ENCODE measurements around the gene MAVS.
A peak's percentile ranks its signal among the peaks of the same experiment; 100 is the strongest.
"Not testable (repeated sequence)": the region's sequence is repeated elsewhere in the genome, so short reads cannot be mapped to it uniquely, and the experiment has no call there.

MAVS gene

DNA sequence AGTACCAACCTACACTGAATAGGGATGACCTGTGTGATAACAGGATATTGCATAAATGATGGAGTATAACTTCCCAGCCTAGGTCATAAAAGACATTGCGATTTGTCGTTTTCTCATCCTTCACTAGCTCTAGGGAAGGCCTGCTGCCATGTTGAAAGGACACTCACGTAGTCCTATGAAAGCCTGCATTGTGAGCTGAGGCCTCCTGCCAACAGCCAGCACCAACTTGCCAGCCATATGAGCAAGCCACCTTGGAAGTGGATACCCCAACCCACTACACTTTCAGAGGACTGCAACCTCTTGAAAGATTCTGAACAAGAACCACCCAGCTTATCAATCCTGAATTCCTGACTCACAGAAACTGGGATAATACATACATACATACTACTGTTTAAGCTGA lies 39.1 kb downstream of the MAVS start:
- no peak for DNase-seq (ENCODE audit: low read depth in 1 of 2, low spot score in 1 of 2)

DNA sequence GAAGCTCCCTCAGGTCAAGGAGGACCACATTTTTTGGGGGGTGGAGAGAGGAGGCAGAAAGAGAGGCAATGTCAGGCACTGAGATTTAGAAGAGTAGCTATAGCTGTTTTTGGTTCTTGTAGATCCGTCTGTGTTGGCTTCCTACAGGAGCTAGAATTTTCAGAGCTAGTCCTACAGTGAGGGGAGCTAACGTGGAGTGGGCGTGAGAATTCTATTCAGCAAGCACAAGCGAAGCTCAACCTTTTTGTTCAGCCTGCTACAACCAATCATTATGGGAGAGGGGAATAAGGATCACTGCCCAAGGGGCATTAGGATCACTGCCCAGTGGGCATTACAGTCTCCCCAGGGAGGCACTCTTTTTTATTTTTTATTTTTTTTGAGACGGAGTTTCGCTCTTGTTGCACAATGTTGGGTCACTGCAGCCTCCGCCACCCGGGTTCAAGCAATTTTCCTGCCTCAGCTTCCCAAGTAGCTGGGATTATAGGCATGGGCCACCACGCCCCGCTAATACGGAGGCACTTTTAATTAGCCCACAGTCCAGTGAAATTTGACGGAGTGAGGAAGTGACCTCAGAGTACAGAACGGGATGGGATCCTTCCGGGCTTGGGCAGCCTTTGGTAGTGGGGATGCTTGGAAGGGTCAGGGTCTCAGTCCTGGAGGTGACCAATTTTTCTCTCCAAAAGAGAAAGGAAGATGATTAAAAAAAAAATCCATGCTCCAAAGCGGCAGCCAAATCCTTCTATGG lies 41.4 kb downstream of the MAVS start:
- no peak for DNase-seq (ENCODE audit: low read depth in 1 of 2, low spot score in 1 of 2)

DNA sequence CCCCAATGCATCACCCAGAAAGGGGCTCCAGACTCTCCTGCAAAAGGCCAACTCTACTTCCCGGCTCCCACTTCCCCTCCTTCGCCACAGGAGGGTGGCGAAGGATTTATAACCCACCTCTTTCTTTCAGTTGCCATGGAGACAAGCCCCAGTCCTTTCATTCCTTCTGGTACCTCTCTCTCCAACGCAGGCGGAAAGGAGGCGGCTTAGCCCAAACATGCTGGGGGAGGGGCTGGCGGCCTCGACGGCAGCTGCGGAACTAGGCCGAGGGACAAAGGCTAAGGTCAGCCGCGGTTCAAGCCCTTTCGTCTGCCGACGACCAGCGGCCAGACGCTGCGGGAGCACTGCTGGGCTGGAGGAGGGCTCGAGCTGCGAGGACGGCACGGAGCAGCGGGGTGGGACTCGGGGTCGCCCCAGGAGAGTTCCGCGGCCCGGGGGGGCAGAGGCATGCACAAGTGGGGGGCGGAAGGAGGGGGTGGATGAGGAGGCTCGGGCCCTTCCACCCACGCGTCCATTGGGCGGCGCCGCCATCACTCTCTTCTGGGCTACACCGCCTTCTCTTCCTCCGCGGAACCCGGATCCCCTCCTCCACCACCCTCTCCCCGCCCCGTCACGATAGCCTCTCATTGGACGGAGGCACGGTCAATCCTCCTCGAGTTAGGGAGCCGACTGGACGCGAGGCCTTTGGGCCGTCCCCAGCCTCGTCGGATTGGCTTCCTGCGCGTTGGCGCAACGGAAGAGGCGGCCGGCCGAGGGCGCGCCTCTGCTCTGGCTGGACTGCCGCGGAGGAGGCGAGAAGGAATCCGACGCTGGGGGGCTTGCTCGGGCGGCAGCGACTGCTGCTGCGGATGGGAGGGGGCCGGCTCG lies 42.2 kb downstream of the MAVS start, which contains the start of gene PANK2:
TSS of gene PANK2 (plus strand) at position 766 of the 867 bp plus-strand sequence.
- peak; percentile 91 to 94 for DNase-seq (ENCODE audit: low read depth in 1 of 2, low spot score in 1 of 2)

DNA sequence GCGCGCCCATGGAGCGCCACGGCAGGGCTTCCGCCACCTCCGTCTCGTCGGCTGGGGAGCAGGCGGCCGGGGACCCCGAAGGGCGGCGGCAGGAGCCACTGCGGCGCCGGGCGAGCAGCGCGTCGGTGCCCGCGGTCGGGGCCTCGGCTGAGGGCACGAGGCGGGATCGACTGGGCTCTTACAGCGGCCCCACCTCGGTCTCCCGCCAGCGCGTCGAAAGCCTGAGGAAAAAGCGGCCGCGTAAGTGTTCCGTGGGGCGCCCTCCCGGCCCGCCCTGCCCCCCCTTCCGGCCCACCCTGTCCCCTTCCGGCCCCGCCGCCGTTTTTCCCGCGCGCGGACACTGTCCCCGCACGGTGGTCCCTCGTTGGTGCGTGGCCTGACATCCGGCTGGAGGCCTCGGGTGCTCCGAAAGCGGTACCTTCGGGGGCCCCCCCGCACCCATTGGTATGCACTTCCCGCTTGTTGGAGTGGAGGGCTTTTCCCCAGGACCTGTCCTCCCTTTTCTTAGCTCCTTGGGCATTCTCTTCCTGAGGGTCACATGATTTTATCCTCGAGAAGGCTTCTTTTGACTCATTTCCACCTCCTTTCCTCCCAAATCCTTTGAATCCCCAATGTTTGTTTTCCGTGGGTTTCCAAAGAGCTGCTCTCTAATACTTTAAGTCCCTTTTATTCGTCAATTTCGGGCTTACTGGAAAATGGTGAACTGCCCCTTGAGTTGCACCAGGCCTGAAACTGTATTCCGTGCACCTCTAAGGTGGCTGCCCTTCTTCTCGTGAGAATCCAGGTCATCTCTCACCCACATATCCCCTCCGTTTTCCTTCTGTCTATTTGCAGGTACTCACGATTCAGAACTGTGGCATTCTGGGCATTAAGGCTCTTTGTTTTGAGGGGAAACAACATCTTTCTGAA lies 43.1 kb downstream of the MAVS start:
- DNase-seq (ENCODE audit: low read depth in 1 of 2, low spot score in 1 of 2): peak in 1 of 2 donors; percentile 9

- DNase-seq (ENCODE audit: low read depth in 1 of 2, low spot score in 1 of 2): no peak
These were observed 43.7 kb downstream of the MAVS start for GRCh38 chr20:3890398-3890751.

DNA sequence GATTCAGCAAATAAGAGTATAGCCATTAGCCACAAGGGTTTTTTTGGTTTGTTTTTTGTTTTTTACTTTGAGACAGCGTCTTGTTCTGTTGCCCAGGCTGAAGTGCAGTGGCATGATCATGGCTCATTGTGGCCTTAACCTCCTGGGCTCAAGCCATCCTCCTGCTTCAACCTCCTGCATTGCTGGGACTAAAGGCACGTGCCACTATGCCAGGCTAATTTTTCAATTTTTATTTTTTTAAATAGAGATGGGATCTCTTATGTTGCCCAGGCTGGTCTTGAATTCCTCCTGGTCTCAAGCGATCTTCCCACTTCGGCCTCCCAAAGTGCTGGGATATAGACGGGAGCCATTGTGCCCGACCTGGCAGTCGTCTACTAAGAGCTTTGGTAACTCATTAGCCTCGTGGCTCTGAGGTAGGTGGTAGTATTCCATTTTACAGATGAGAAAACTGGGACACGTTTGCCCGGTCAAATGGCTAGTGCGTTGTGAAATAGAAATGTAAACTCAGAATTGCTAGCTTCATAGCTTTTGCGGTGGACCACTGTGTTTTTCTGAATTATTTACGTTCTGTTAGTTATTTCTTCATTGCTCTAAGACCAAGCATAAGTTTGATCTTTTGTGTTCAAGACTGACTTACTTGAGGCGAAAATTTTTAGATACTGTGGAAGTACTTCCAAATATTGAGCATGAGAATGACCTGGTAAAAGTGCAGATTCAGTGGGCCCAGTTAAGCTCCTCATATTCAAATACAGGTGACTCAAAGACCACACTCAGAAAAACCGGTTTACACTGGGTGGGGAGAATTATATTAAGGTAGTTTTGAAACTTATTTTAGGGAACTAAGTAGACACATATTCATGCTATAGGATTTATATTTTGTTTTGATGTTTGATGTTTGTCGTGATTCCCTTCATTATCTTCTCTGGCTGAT lies 44.6 kb downstream of the MAVS start:
- no peak for DNase-seq (ENCODE audit: low read depth in 1 of 2, low spot score in 1 of 2)

DNA sequence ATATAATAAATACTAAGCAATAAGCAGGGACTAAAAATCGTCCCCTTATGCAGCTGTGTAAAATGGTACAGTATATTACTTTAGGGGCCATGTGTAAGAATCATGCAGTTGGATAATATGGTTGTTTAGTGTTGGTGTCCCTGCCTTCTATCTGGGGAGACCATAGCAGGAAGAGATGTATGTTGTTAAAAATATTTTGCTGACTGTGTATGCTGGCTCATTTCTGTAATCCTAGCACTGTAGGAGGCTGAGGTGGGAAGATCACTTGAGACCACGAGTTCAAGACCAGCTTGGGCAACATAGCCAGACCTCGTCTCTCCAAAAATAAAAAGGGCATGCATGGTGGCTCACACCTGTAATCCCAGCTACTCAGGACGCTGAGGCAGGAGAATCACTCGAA lies 48.2 kb downstream of the MAVS start:
- DNase-seq (ENCODE audit: low read depth in 1 of 2, low spot score in 1 of 2): no peak

DNA sequence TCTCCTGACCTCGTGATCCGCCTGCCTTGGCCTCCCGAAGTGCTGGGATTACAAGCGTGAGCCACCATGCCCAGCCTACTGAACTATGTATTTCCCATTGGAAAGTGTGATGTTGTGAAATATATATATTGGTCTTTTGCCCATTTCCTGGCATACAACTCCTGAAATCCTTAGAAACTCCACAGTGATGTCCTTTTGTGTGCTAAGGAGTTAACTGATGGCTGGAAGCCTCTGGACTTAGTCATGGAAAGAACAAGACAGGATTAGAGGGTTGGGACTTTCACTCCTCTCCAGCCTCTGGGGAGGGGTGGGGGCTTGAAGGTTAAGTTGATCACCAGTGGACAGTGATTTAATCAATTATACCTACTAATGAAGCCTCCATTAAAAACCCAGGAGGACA lies 49.7 kb downstream of the MAVS start:
- no peak for DNase-seq (ENCODE audit: low read depth in 1 of 2, low spot score in 1 of 2)

- DNase-seq (ENCODE audit: low read depth in 1 of 2, low spot score in 1 of 2): no peak
These were observed 50.4 kb downstream of the MAVS start for GRCh38 chr20:3896853-3897583.

DNA sequence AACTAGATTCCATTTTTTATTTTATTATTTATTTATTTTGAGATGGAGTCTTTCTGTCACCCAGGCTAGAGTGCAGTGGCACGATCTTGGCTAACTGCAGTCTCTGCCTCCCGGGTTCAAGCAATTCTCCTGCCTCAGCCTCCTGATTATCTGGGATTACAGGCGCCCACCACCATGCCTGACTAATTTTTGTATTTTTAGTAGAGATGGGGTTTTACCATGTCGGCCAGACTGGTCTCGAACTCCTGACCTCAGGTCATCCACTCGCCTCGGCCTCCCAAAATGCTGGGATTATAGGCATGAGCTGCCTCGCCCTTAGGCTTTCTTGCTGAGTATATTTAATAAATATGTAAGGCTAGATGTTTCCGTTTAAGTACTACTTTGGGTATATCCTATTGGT lies 51.5 kb downstream of the MAVS start:
- DNase-seq (ENCODE audit: low read depth in 1 of 2, low spot score in 1 of 2): not testable (repeated sequence)

DNA sequence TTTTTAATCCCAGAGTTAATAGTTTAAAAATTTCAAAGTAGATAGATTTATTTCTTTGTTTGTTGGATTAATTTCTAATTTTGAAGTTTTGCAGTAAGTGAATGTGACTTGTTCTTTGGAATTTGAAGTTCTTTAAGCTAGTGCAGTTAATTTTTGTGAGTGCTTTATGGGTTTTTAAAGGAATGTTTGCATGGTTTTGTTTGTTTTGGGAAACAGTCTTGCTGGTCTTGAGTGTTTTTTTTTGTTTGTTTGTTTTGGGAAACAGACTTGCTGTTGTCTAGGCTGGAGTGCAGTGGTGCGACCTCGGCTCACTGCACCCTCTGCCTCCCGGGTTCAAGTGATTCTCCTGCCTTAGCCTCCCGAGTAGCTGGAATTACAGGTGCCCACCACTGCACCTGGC lies 52.0 kb downstream of the MAVS start:
- DNase-seq (ENCODE audit: low read depth in 1 of 2, low spot score in 1 of 2): no peak

- no peak for DNase-seq (ENCODE audit: low read depth in 1 of 2, low spot score in 1 of 2)
These were observed 53.6 kb downstream of the MAVS start for GRCh38 chr20:3900187-3900604.

- no peak for DNase-seq (ENCODE audit: low read depth in 1 of 2, low spot score in 1 of 2)
These were observed 54.5 kb downstream of the MAVS start for GRCh38 chr20:3901028-3901705.

DNA sequence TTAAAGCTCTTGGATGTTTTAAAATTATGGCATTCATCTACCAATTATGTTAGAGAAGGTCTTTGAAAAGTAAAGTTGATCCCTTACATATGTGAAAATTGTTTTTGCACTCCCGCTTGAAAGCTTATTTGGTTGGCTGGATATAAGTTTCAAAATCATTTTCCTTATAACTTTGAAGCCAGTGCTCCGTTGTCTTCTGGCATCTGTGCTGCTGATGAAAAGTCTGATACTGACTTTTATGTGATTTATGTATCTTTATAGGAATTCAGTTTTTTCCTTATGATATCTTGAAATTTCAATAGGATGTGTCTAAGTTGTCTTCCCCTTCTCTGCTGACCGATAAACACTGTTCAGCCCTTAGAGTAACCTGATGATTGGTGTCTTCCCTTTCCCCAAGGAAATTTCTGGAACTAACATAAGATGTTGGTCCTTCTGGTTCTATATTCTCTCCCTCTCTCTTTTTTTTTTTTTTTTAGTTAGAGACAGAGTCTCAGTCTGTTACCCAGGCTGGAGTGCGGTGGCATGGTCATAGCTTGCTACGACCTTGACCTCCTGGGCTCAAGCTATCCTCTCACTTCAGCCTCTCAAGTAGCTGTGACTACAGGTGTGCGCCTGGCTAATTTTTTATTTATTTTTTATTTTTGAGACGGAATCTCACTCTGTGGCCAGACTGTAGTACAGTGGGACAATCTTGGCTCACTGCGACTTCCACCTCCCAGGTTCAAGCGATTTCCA lies 55.2 kb downstream of the MAVS start:
- DNase-seq (ENCODE audit: low read depth in 1 of 2, low spot score in 1 of 2): no peak

- DNase-seq (ENCODE audit: low read depth in 1 of 2, low spot score in 1 of 2): no peak
These were observed 55.8 kb downstream of the MAVS start for GRCh38 chr20:3902446-3902845.

GRCh38 chr20:3904224-3904623 lies 57.6 kb downstream of the MAVS start:
- no peak for DNase-seq (ENCODE audit: low read depth in 1 of 2, low spot score in 1 of 2)

GRCh38 chr20:3904857-3905256 lies 58.2 kb downstream of the MAVS start:
- DNase-seq (ENCODE audit: low read depth in 1 of 2, low spot score in 1 of 2): no peak
